ENCODE data around the gene HDAC5. TPM values are rescaled to one million over a fixed set of nuclear protein-coding genes. Genes with fewer than 3 reads are reported as not detected.
"Not testable (repeated sequence)": the region's sequence is repeated elsewhere in the genome, so short reads cannot be mapped to it uniquely, and the experiment has no call there.

HDAC5 gene
- polyA plus RNA-seq, 6 donors from 2014 or later = 27.5 to 79.5 (median 41.2) TPM

- DNase-seq (no peak), ATAC-seq (ENCODE audit: low read depth in 2 of 2) (no peak)
- no peak overlapping the region for H3K27ac Mint-ChIP-seq
- H3K4me1 Mint-ChIP-seq = peaks cover 0 to 15% (median 7%) of the 10 kb centered on the region in 3 donors
- no peaks in the 10 kb centered on the region for H3K9me3 Mint-ChIP-seq
- H3K36me3 Mint-ChIP-seq = no peaks in the 10 kb centered on the region
- H3K27me3 Mint-ChIP-seq = no peaks in the 10 kb centered on the region
- peak overlapping the region in 1 of 8 donors; percentile 49 for H3K4me3 Mint-ChIP-seq
Measured at GRCh38 chr17:44146375-44147346, 23.2 kb upstream of the HDAC5 start.

DNA sequence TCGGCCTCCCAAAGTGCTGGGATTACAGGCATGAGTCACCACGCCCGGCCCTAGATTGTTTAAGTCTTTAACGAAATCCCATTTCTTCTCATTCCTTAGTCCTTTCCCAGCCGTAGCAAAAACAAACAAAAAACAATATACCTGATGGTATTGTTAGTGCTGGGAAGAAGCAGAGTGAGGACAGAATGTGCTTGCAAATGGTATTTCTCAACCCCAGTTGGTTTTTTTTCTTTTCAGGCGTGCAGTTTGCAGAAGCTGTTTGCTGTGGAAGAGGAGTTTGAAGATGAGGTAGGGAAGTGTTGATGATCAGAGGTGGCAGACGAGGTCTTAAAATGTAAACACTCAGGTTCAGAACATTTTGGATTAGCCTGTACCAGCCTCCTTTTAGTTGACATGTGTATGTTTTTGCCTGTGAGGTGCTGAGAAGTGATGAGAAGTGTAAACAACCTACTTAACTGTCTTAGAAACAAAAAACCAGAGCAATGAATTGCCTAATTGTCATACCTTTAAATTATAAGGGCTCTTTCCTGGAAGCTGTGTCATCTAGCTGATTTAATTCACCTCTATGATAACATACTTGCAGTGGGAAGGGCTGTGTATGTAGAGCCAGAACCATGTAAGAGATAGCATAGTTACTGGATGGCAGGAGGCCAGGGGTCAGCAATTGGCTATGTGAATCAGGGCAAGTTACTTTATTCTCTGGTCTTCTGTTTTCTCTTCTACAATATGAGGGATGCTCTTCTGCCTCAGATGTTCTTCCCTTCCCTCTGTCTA, 21.7 kb upstream of the HDAC5 start:
- H3K27ac Mint-ChIP-seq = peak overlapping the region in 2 of 6 donors; percentile 33 to 42
- H3K36me3 Mint-ChIP-seq = no peaks in the 10 kb centered on the region
- ATAC-seq (ENCODE audit: low read depth in 2 of 2) = no peak
- H3K27me3 Mint-ChIP-seq = no peaks in the 10 kb centered on the region
- no peak for DNase-seq
- H3K4me1 Mint-ChIP-seq = peaks cover 0 to 19% (median 13%) of the 10 kb centered on the region in 3 donors
- H3K9me3 Mint-ChIP-seq = no peaks in the 10 kb centered on the region
- peak overlapping the region in 1 of 8 donors; percentile 39 for H3K4me3 Mint-ChIP-seq

GRCh38 chr17:44143921-44144320, 20.5 kb upstream of the HDAC5 start:
- not testable (repeated sequence) for ATAC-seq (ENCODE audit: low read depth in 2 of 2); DNase-seq; H3K9me3 Mint-ChIP-seq; H3K36me3 Mint-ChIP-seq; H3K27me3 Mint-ChIP-seq
- Mint-ChIP-seq H3K4me1 (peaks cover 0 to 14% (median 13%) of the 10 kb centered on the region in 3 donors), H3K27ac (peak overlapping the region in 1 of 6 donors; percentile 57), H3K4me3 (peak overlapping the region in 3 of 8 donors; percentile 32 to 61 (median 39))

- H3K36me3 Mint-ChIP-seq = no peaks in the 10 kb centered on the region
- ATAC-seq (ENCODE audit: low read depth in 2 of 2) (no peak), DNase-seq (no peak)
- H3K4me1 Mint-ChIP-seq = peaks cover 4 to 14% (median 13%) of the 10 kb centered on the region in 3 donors
- no peak overlapping the region for H3K4me3 Mint-ChIP-seq
- H3K27me3 Mint-ChIP-seq = peaks cover 9 to 21% (median 16%) of the 10 kb centered on the region in 3 donors
- H3K27ac Mint-ChIP-seq = peak overlapping the region in 1 of 6 donors; percentile 47
- H3K9me3 Mint-ChIP-seq = no peaks in the 10 kb centered on the region
Measured at GRCh38 chr17:44137891-44138709, 14.7 kb upstream of the HDAC5 start.

DNA sequence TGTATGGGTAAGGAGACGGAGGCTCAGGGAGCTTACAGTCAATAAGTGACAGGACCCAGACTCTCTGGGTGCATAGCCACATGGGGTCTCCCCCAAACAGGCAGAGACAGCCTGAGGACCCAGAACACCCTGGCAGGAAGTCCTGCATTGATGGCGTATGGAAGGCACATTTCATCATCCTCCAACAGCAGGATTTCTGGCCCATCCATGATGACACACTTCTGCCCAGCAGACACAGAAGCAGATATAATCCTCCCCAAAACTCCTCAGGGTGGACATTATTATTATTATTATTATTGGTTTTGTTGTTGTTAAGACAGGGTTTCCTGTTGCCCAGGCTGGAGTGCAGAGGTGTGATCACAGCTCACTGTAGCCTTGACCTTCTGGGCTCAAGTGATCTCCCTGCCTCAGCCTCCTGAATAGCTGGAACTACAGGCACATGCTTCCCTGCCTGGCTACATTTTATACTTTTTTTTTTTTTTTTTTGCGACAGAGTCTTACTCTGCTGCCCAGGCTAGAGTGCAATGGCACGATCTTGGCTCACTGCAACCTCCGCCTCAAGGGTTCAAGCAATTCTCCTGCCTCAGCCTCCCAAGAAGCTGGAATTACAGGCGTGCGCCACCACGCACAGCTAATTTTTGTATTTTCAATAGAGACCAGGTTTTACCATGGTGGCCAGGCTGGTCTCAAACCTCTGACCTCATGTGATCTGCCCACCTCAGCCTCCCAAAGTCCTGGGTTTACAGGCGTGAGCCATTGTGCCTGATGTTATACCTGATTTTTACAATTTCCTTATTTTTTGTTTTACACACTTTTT, 11.5 kb upstream of the HDAC5 start:
- no peaks in the 10 kb centered on the region for H3K9me3 Mint-ChIP-seq
- peak overlapping the region in 1 of 8 donors; percentile 12 for H3K4me3 Mint-ChIP-seq
- H3K36me3 Mint-ChIP-seq = no peaks in the 10 kb centered on the region
- ATAC-seq (ENCODE audit: low read depth in 2 of 2) (no peak), DNase-seq (no peak)
- H3K27ac Mint-ChIP-seq = no peak overlapping the region
- H3K4me1 Mint-ChIP-seq = peaks cover 0 to 4% (median 0%) of the 10 kb centered on the region in 3 donors
- peaks cover 9 to 21% (median 16%) of the 10 kb centered on the region in 3 donors for H3K27me3 Mint-ChIP-seq

DNA sequence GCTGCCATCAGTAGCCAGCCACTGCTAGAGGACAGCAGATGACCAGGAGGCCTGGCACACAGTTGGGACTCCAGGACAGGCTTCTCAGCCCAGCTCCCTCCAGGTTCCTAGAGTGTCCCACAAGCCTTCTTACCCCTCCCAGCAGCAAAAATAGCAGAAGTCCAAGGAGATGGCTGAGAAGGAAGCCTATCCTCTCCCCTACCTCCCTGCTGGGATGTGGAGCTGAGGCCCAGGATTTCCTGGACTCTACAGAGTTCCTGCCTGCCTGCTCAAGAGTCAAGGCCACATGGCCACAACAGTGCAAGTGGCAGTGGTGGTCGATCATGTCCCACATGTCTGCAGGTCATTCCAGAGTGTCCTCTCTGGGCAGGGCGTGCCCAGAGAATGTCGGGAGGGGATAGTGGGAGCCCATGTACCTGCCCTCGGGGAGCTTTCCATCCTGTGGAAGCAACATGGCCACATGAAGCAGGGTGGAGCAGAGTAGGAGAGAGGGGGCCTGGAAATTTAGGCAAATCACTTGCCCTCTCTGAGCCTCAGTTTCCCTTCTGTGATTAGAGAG, 10.6 kb upstream of the HDAC5 start:
- Mint-ChIP-seq H3K4me3 (no peak overlapping the region), H3K27me3 (peaks cover 9 to 19% (median 15%) of the 10 kb centered on the region in 3 donors), H3K4me1 (peaks cover 0 to 4% (median 0%) of the 10 kb centered on the region in 3 donors), H3K27ac (peak overlapping the region in 1 of 6 donors; percentile 52), H3K36me3 (no peaks in the 10 kb centered on the region), H3K9me3 (no peaks in the 10 kb centered on the region)
- DNase-seq (no peak), ATAC-seq (ENCODE audit: low read depth in 2 of 2) (no peak)

DNA sequence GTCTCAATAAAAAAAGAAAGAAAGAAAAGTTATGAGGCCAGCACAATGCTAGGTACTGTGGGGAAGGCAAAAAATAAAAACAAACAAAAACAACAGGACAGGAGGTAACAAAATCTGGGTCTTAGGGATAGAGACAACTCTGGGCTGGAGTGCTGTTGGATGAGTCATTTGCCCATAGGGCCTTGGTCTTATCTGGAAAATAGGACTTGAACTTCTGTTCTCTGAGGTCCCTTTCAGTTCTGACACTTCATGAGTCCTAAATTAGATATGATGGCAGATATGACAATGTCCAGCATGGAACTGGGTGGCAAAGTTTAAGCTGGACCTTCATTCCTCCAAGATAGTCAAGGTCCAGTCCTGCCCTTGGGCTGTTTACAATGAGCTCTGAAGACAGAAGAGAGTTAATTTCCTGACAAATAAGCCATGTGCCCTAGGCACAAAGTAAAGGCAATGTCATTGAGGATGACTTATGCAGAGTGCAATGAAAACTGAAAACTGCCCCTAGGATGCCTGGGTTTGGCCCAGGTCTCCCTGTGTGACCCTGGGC, 8.9 kb upstream of the HDAC5 start:
- H3K4me1 Mint-ChIP-seq = peaks cover 0 to 4% (median 0%) of the 10 kb centered on the region in 3 donors
- no peaks in the 10 kb centered on the region for H3K36me3 Mint-ChIP-seq
- peaks cover 0 to 2% (median 1%) of the 10 kb centered on the region in 3 donors for H3K27me3 Mint-ChIP-seq
- no peaks in the 10 kb centered on the region for H3K9me3 Mint-ChIP-seq
- DNase-seq = no peak
- ATAC-seq (ENCODE audit: low read depth in 2 of 2) = no peak
- H3K27ac Mint-ChIP-seq = peak overlapping the region in 2 of 6 donors; percentile 5 to 32
- H3K4me3 Mint-ChIP-seq = no peak overlapping the region

GRCh38 chr17:44131372-44131771, 7.9 kb upstream of the HDAC5 start:
- not testable (repeated sequence) for H3K4me3 Mint-ChIP-seq; H3K36me3 Mint-ChIP-seq; ATAC-seq (ENCODE audit: low read depth in 2 of 2); H3K4me1 Mint-ChIP-seq; H3K27me3 Mint-ChIP-seq; H3K9me3 Mint-ChIP-seq; DNase-seq
- H3K27ac Mint-ChIP-seq = peak overlapping the region in 1 of 6 donors; percentile 47

DNA sequence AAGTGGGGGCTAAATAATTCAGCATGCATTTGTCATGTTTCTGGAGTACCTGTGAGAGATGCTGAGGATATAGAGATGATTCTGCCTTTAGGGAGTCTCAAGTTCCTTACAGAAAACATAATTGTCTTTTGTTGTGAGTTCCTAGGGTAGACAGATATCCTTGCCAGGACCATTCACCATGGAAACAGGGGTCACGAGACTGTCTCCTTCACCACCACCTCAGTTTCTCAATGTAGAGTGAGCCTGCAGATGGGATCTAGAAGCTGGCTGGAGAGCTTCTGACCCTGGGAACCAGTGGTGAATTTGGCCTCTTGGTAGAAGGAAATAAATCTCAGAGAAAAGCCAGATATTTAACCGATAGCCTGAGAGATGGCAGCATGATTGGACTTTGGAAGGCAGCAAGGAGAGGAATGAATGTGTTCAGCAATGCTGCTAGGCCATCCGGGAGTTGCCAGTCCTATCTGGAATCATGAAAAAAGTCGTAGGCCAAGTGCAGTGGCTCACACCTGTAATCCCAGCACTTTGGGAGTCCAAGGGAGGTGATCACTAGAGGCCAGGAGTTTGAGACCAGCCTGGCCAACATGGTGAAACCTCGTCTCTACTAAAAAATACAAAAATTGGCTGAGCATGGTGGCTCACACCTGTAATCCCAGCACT, 7.4 kb upstream of the HDAC5 start:
- H3K27ac Mint-ChIP-seq = peak overlapping the region in 1 of 6 donors; percentile 47
- no peaks in the 10 kb centered on the region for H3K9me3 Mint-ChIP-seq
- no peak overlapping the region for H3K4me3 Mint-ChIP-seq
- H3K27me3 Mint-ChIP-seq = no peaks in the 10 kb centered on the region
- ATAC-seq (ENCODE audit: low read depth in 2 of 2) = no peak
- no peaks in the 10 kb centered on the region for H3K4me1 Mint-ChIP-seq
- H3K36me3 Mint-ChIP-seq = no peaks in the 10 kb centered on the region
- no peak for DNase-seq

DNA sequence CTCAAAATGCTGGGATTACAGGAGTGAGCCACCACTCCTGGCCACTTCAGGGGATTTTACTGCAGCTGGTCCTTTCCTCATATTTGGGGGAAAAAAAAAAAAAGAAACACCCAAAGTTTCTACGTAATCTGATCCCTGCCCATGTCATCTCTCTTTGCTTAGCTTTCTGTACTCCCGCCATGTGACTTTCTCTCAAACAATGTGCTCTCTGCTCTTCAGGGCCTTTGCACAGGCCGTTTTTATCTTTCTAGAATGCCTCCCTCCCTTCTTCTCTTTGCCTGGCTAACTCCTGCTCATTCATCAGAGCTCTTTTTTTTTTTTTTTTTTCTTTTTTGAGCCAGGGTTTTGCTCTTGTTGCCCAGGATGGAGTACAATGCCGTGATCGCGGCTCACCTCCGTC, 4.9 kb upstream of the HDAC5 start:
- peak overlapping the region in 1 of 6 donors; percentile 85 for H3K27ac Mint-ChIP-seq
- ATAC-seq (ENCODE audit: low read depth in 2 of 2) (no peak), DNase-seq (no peak)
- H3K9me3 Mint-ChIP-seq = no peaks in the 10 kb centered on the region
- H3K27me3 Mint-ChIP-seq = no peaks in the 10 kb centered on the region
- no peaks in the 10 kb centered on the region for H3K36me3 Mint-ChIP-seq
- H3K4me1 Mint-ChIP-seq = peaks cover 10 to 13% (median 11%) of the 10 kb centered on the region in 3 donors
- H3K4me3 Mint-ChIP-seq = no peak overlapping the region

- Mint-ChIP-seq H3K36me3 (no peaks in the 10 kb centered on the region), H3K9me3 (no peaks in the 10 kb centered on the region), H3K27me3 (no peaks in the 10 kb centered on the region), H3K27ac (peak overlapping the region; percentile 92 to 99 (median 98)), H3K4me3 (peak overlapping the region; percentile 96 to 98 (median 97)), H3K4me1 (peaks cover 34 to 48% (median 40%) of the 10 kb centered on the region in 3 donors)
- no peak for ATAC-seq (ENCODE audit: low read depth in 2 of 2)
- DNase-seq = no peak
Measured at GRCh38 chr17:44124118-44124438, 637 bp upstream of the HDAC5 start.

All from naive B cell (primary cell).